Measurements from ENCODE around the gene SFSWAP. TPM values are rescaled to one million over a fixed set of nuclear protein-coding genes. Genes with fewer than 3 reads are reported as not detected.

The SFSWAP gene
- total and polyA plus RNA-seq, 2 experiments from 2014 or later = 21.4 to 25.1 TPM

GRCh38 chr12:131692431-131692830 is 18.5 kb upstream of the SFSWAP start:
- Histone ChIP-seq H3K9me2 (replicated peaks; ENCODE audit: insufficient read depth) (no peaks in the 10 kb centered on the region), H3K4me2 (no peak overlapping the region), H3K36me3 (replicated peaks; ENCODE audit: insufficient read depth, low read depth) (no peaks in the 10 kb centered on the region), H3K27ac (no peak overlapping the region), H2AFZ (no peak overlapping the region), H3K4me1 (ENCODE audit: insufficient read depth) (no peaks in the 10 kb centered on the region), H3K4me3 (no peak overlapping the region), H3K9me3 (ENCODE audit: low read depth) (no peaks in the 10 kb centered on the region), H3K27me3 (no peaks in the 10 kb centered on the region), H4K20me1 (ENCODE audit: insufficient read depth, poor library complexity, severe bottlenecking) (no peaks in the 10 kb centered on the region), H3K79me2 (no peaks in the 10 kb centered on the region)
- WGBS (ENCODE audit: low lambda C conversion rate, missing lambda C conversion rate) = 88% methylated on average over 19 of the region's 19 CpGs
- no peak for DNase-seq (ENCODE audit: low spot score)
- TF ChIP-seq CTCF (IDR thresholded peaks at IDR 0.05; ENCODE audit: poor library complexity) = no peak
- no peak for TF ChIP-seq EZH2 (IDR thresholded peaks at IDR 0.05; ENCODE audit: borderline replicate concordance)

GRCh38 chr12:131693149-131693548 is 17.7 kb upstream of the SFSWAP start:
- no peak for DNase-seq (ENCODE audit: low spot score)
- Histone ChIP-seq H2AFZ (no peak overlapping the region), H3K36me3 (replicated peaks; ENCODE audit: insufficient read depth, low read depth) (no peaks in the 10 kb centered on the region), H3K27me3 (no peaks in the 10 kb centered on the region), H3K4me1 (ENCODE audit: insufficient read depth) (no peaks in the 10 kb centered on the region), H3K4me2 (no peak overlapping the region), H3K79me2 (no peaks in the 10 kb centered on the region), H3K9me2 (replicated peaks; ENCODE audit: insufficient read depth) (no peaks in the 10 kb centered on the region), H3K9me3 (ENCODE audit: low read depth) (no peaks in the 10 kb centered on the region), H3K27ac (no peak overlapping the region), H4K20me1 (ENCODE audit: insufficient read depth, poor library complexity, severe bottlenecking) (no peaks in the 10 kb centered on the region), H3K4me3 (no peak overlapping the region)
- WGBS (ENCODE audit: low lambda C conversion rate, missing lambda C conversion rate) = 85% methylated on average over 6 of the region's 10 CpGs
- TF ChIP-seq CTCF (IDR thresholded peaks at IDR 0.05; ENCODE audit: poor library complexity) = no peak
- no peak for TF ChIP-seq EZH2 (IDR thresholded peaks at IDR 0.05; ENCODE audit: borderline replicate concordance)
- TF ChIP-seq EZH2phosphoT487 (IDR thresholded peaks at IDR 0.05; ENCODE audit: low read depth, severe bottlenecking, unreplicated experiment) = no peak

- TF ChIP-seq EZH2 (IDR thresholded peaks at IDR 0.05; ENCODE audit: borderline replicate concordance) (no peak), EZH2phosphoT487 (IDR thresholded peaks at IDR 0.05; ENCODE audit: low read depth, severe bottlenecking, unreplicated experiment) (no peak), CTCF (IDR thresholded peaks at IDR 0.05; ENCODE audit: poor library complexity) (no peak)
- 80% methylated on average over 11 of the region's 11 CpGs for WGBS (ENCODE audit: low lambda C conversion rate, missing lambda C conversion rate)
- no peak overlapping the region for H3K4me3 ChIP-seq
- H4K20me1 ChIP-seq (ENCODE audit: insufficient read depth, poor library complexity, severe bottlenecking) = no peaks in the 10 kb centered on the region
- no peaks in the 10 kb centered on the region for H3K4me1 ChIP-seq (ENCODE audit: insufficient read depth)
- no peaks in the 10 kb centered on the region for H3K27me3 ChIP-seq
- no peak overlapping the region for H3K27ac ChIP-seq
- no peaks in the 10 kb centered on the region for H3K9me2 ChIP-seq (replicated peaks; ENCODE audit: insufficient read depth)
- no peaks in the 10 kb centered on the region for H3K36me3 ChIP-seq (replicated peaks; ENCODE audit: insufficient read depth, low read depth)
- DNase-seq (ENCODE audit: low spot score) = no peak
- H3K79me2 ChIP-seq = no peaks in the 10 kb centered on the region
- H3K4me2 ChIP-seq = no peak overlapping the region
- no peaks in the 10 kb centered on the region for H3K9me3 ChIP-seq (ENCODE audit: low read depth)
- no peak overlapping the region for H2AFZ ChIP-seq
Measured at GRCh38 chr12:131694116-131694838, 16.6 kb upstream of the SFSWAP start.

Data from hepatocyte (in vitro differentiated cells).